ENCODE results near the gene GRID1.

The GRID1 gene

DNA sequence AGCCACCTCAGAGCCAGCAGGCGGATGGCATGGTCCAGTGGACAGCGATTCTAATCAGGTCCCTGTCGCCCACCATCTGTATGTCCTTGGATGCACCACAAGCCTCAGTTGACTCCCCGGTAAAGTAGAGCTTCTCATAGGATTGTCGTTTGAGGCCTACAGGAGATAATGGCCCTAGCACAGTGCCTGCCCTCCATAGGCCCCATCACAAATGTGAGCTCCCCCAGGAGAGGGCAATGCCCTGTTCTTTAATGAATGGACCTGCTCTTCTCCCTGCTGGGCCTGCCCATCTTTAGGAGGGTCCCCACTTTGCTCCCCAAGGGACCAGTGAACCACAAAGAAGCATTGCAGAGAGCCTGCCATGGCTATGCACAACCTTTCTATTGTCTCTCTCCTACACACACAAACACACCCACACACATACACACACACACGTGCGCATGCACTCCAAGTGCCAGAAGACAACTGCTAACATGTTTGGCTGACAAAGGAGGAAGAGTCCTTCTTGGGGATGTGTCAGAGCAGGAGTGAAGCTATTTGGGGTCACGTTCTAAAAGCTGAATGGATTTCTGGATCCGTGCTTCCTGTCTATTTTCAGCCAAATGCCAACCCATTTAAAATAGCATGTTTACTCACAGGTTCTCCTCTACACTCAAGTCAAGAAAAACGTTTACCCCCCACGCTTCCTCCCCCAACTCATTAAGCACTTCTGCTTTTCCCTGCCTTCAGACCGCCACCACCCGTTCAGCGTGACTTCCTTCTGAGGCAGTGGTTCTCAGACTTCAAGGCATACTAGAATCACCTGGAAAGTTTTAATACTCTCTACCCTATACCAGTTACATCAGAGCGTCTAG, 196.1 kb downstream of the GRID1 start:
- no peak for DNase-seq (ENCODE audit: low read depth, low spot score)

DNA sequence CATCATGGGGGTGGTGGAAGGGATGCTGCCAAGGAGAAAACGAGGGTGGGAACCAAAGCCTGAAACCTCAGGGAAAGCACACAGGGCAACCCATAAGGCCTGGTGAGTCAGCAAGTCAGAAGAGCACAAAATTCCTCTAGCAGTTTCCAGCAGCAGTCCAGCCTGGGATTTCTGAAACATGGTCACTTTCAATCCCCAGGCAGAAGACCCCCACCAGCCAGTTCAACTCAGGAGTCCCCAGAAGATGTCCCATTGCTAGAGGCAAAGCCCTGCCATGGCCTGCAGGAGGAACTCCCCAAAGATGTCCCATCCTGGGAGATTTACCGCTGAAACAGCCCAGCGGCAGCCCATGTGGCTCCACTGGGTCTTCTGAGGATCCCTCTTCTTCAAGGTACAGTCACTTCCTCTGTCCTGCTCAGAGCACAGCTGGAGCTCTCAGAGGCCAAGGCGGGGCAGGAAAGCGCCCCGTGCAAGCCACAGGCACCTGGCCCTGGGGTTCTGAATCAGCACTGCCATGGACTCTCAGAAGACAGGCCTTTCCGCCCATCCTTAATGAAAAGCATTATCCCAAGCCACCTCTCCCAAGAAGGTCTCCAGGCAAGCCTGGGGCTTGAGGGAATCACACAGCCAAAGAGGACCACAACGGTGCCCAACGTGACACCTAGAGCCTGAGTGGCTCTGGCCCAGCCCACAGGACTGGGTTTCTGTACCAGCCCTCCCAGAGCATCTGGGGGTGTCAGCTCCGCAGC, 196.9 kb downstream of the GRID1 start:
- DNase-seq (ENCODE audit: low read depth, low spot score): no peak

DNA sequence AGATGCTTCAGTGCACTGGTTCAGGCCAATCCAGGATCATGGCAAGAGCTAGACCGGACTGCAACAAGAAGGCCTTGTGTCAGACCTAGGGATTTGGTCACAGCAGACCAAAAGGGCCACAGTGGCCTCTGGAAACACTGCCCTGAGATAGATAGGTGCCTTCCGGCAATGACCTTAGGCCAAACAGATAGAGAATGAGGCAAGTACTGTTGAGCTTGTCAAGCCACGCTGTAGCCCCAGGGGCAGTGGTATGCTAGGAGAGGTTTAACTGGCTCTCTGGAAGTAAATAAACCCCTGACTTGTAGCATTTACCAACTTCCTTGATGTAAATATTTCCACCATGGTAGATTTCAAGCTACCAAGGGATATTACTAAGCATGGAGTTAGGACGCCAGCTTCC, 197.5 kb downstream of the GRID1 start:
- DNase-seq (ENCODE audit: low read depth, low spot score): no peak

- DNase-seq (ENCODE audit: low read depth, low spot score): no peak
These were observed 198.3 kb downstream of the GRID1 start for GRCh38 chr10:86168256-86168655.

- no peak for DNase-seq (ENCODE audit: low read depth, low spot score)
These were observed 198.8 kb downstream of the GRID1 start for GRCh38 chr10:86167762-86168128.

DNA sequence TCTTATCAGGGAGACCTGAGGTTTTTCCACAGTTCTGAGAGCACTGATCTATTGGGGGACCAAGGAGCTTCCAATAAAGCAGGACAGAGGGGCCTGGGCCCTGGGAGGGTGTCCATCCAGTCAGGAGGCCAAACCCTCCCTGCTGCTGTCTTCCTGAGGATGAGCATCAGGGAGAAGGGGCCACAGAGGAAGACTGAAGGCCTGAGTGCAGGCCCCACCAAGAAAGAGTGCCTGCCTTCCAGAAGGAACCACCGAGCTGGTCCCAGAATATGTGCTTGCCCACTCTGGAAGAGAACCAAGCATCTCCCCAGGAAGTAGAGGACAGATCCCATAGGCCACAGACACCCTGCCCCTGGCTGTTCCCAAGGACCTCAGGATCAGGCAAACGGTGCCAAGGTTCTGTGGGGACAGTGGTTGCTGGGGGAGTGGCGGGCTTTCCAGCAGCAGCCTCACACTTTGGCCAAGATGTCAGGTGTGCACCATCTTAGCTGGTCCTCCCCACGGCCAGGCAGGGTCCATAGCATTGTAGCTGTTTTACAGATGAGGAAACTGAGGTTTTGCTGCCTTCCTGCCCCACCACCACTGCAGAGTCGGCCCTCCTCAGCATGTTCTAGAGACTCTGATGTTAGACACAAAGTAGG, 199.4 kb downstream of the GRID1 start:
- no peak for DNase-seq (ENCODE audit: low read depth, low spot score)

- DNase-seq (ENCODE audit: low read depth, low spot score): no peak
These were observed 200.9 kb downstream of the GRID1 start for GRCh38 chr10:86165666-86166065.

DNA sequence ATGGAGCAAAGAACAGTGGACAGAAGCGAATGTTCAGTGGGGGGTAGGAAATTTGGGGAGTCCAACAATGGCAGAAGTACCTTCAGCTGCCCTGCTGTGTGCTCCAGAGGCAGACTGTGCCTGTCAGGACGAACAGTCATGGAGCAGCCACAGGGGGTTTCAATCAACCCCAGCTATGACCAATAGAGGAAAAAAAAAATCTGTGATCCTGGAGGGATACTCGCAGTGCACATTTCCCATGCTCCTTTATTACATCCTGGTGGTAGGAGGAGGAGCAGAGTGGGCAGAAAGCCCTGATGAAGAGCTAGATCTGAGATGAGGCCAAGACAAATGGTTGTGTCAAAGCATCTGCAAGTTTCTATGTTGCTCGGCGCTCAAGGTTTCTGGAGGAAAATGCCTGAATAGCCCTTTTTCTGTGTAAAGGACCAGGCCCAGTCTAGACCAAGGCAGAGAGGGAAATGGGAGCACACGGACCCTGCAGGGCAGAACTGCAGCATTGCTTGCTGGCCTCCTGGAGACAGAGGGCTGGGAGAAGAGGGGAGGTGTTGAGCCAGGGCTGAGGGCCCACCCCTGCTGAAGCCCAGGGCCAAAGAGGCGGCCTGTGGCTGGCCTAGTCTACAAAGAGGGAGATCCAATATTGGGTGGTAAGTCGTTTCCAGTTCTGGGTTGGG, 201.5 kb downstream of the GRID1 start:
- no peak for DNase-seq (ENCODE audit: low read depth, low spot score)

DNA sequence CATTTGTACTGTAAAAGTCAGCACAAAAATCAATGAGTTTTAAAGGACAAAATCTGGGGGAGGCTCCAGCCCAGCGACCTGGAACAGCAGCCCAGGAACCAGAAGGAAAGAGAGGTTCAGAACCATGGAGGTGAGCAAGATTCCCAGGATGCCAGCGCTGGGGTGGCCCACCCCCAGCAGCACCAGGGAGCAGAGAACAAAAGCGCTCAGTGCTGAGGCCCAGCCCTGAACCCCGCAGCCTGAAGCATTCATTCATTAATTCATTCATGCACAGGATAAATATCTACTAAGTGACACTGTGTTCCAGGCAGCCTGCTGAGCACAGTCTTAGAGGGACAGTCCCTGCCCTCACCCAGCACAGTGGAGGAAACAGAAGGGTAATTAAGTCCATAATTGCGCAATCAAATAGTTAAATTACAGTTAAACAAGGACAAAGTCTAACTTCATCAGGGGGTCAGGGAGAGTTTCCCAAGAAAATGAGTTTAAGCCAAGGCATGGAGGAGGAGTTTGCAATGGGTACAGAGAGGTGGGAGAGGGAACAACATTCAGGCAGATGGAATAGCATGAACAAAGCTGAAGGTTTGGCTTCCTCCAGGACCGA, 202.3 kb downstream of the GRID1 start:
- DNase-seq (ENCODE audit: low read depth, low spot score): no peak

GRCh38 chr10:86163522-86164173, 202.9 kb downstream of the GRID1 start:
- no peak for DNase-seq (ENCODE audit: low read depth, low spot score)

- no peak for DNase-seq (ENCODE audit: low read depth, low spot score)
These were observed 203.7 kb downstream of the GRID1 start for GRCh38 chr10:86162696-86163400.

DNA sequence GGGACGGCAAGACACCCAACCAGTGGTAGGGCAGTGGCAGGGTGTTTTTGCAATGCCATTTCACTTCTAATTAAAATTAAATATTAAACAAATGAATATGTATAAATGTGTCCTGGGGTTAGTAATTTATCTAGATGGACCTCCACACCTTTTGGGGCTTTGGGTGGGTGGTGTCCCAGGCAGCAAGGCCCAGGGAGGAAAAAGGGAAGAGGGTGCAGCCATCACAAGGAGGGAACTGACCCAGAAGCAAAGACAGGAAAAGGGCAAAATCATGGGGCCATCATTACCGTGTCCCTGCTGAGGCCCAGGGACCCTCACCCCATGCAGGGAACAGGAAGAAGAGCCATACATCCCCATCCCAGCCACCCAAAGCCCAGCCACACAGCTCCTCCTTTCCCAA, 204.6 kb downstream of the GRID1 start:
- no peak for DNase-seq (ENCODE audit: low read depth, low spot score)

DNA sequence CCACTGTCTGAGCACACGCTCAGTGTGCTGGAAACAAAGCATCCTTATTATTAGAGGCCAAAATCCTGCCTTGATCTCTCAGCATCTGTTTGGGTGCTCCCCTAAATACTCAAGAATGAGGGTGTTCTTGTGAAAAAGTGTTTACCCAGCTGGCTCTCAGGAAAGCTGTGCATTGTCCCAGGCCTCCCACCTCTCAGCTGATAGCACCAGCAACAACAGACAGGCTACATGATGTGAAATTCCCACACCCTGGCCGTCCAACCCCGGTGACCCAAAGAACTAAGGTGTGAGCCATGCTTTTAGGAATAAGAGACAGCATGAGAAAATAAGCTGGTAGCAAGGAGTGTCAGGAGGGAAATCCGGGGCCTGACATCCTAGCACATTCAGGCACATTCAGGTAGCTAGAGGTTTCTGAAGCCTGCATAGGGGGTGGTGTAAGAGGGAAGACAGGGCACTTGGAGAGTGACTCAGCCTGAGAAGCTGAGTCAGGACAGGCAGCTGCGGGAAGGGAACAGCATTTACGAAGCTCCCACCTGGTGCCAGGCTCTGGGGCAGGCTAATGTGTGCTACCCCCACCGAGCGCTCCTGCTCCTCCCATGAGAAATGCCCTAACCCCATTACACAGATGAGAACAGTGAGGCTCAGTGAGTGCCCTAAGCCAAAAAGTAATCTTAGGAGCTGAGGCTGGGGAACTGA, 205.6 kb downstream of the GRID1 start:
- DNase-seq (ENCODE audit: low read depth, low spot score): no peak

- no peak for DNase-seq (ENCODE audit: low read depth, low spot score)
These were observed 206.8 kb downstream of the GRID1 start for GRCh38 chr10:86159797-86160196.

- DNase-seq (ENCODE audit: low read depth, low spot score): no peak
These were observed 211.3 kb downstream of the GRID1 start for GRCh38 chr10:86155054-86155921.

DNA sequence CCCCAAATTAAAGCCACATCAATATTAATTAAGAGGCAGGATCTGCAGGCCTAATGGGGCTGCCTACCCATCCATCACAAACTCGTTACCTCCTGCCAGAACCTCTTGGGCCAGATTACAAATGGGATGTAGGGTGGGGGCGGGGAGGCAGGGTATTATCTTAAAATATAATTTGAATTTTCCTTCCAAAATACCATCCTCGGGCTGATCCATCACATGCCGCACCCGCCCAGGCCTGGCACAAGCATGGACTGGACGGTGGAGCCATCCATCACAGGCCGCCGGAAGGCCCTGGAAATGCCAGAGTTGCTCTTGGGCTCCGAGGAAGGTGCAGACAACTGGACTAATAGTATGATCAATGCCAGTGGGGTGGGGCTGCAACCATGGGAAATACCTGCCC, 212.8 kb downstream of the GRID1 start:
- no peak for DNase-seq (ENCODE audit: low read depth, low spot score)

DNA sequence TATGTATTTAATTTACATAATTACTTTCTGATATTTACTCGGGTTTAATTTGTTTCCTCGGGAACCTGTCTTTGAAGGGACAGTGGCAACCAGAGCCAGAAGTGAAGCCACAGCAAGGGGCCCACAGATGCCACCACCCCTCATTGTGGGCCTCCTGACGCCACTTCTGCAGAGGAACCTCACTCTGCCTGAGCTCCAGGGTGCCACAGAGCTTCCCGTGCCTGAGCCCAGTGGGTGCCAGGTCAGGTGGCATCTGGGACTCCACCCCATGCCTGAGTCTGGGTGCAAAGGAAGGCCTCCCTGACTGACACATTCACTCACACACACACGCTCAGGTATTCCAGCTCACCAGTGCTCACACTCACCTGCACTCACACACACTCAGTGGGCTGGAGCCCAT, 213.7 kb downstream of the GRID1 start:
- DNase-seq (ENCODE audit: low read depth, low spot score): no peak

GRCh38 chr10:86152354-86152753, 214.2 kb downstream of the GRID1 start:
- DNase-seq (ENCODE audit: low read depth, low spot score): no peak

- DNase-seq (ENCODE audit: low read depth, low spot score): no peak
These were observed 215.0 kb downstream of the GRID1 start for GRCh38 chr10:86151613-86152012.

All from astrocyte of the hippocampus (primary cell).